Spleen (tissue), 13 donors: ENCODE data around the gene OR13F1. TPM values are rescaled to one million over a fixed set of nuclear protein-coding genes. Genes with fewer than 3 reads are reported as not detected.

Source experiments
- DNase-seq: peaks from one replicate; pipeline ENCODE4 v3.0.0-alpha.2; 2020
- H3K27ac ChIP-seq, 8 donors: fragments of 200-600 bp; sonication (generic) in 7 of 8; 1 replicate in 4 of 8; 2 replicates in 4 of 8; pipeline versions ENCODE4 v1.5.0 to v1.8.0; 2016 to 2021; ENCODE audit warnings: inconsistent platforms in 4 of 8, mild to moderate bottlenecking in 4 of 8, moderate library complexity in 1 of 8
- H3K27me3 ChIP-seq, 7 donors: fragments of 200-600 bp; sonication (generic) in 6 of 7; replicated peaks in 1 of 7; 1 replicate in 4 of 7; 2 replicates in 3 of 7; pipeline versions ENCODE4 v1.5.0 to v1.8.0; 2016 to 2021; ENCODE audit warnings: inconsistent platforms in 3 of 7, mild to moderate bottlenecking in 1 of 7
- H3K36me3 ChIP-seq, 6 donors: fragments of 200-600 bp; sonication (generic) in 5 of 6; 1 replicate in 4 of 6; 2 replicates in 2 of 6; pipeline versions ENCODE4 v1.5.0 to v1.8.0; 2016 to 2021; ENCODE audit warnings: inconsistent platforms in 2 of 6
- H3K4me1 ChIP-seq, 6 donors: fragments of 200-600 bp; sonication (generic) in 5 of 6; 1 replicate in 3 of 6; 2 replicates in 3 of 6; pipeline versions ENCODE4 v1.5.0 to v1.8.0; 2016 to 2021; ENCODE audit warnings: inconsistent platforms in 3 of 6
- H3K4me3 ChIP-seq, 8 donors: fragments of 200-600 bp; sonication (generic) in 7 of 8; 1 replicate in 4 of 8; 2 replicates in 4 of 8; pipeline versions ENCODE4 v1.5.0 to v1.8.0; 2016 to 2021; ENCODE audit warnings: inconsistent platforms in 4 of 8, mild to moderate bottlenecking in 4 of 8, moderate library complexity in 2 of 8
- H3K9me3 ChIP-seq, 8 donors: fragments of 200-600 bp; sonication (generic) in 7 of 8; 1 replicate in 4 of 8; 2 replicates in 4 of 8; pipeline versions ENCODE4 v1.5.0 to v1.8.0; 2016 to 2021; ENCODE audit warnings: inconsistent platforms in 4 of 8
- CTCF ChIP-seq, 11 experiments: fragments of 200-600 bp in 7 of 11; fragments of 450-650 bp in 4 of 11; sonication (generic) in 4 of 11; IDR thresholded peaks in 8 of 11; conservative IDR thresholded peaks in 3 of 11; 1 replicate in 7 of 11; 2 replicates in 4 of 11; pipeline versions ENCODE4 v1.4.0 to v1.8.0; 2016 to 2021; ENCODE audit warnings: antibody characterized with exemption in 11 of 11, inconsistent platforms in 4 of 11, mild to moderate bottlenecking in 1 of 11
- POLR2A ChIP-seq, 3 donors: fragments of 450-650 bp; IDR thresholded peaks; one replicate each; pipeline ENCODE4 v1.5.1; 2017; ENCODE audit warnings: antibody characterized with exemption in 3 of 3, mild to moderate bottlenecking in 1 of 3
- POLR2AphosphoS5 ChIP-seq, 3 donors: sonication (generic); formaldehyde crosslinking; IDR thresholded peaks; one replicate each; pipeline ENCODE4 v1.5.1; 2017; ENCODE audit warnings: antibody characterized with exemption in 3 of 3
- WGBS, 5 donors: extraction: QIAGEN DNeasy Blood & Tissue Kit in 3 of 5; methylation state at CpG; one replicate each; pipeline versions ENCODE4 v1.1.5 to v1.1.7; 2013 to 2018; 5-methylcytosine and 5-hydroxymethylcytosine counted together
- intact Hi-C: fragments of 100-400 bp; cut with DNase I; formaldehyde crosslinking; loops from one replicate; pipeline ENCODE4 v1.15.0; 2023; ENCODE audit warnings: low total_unique reads
- long read RNA-seq, 2 donors: transcript quantifications; one replicate each; lab custom pipeline, GENCODE V29; 2026
- polyA plus RNA-seq, 3 donors: library from polyadenylated mRNA; stranded (reverse); fragments of 200-250 nt; gene quantifications; one replicate each; pipeline ENCODE4 v1.2.1, GENCODE V29; 2013
- total RNA-seq, 7 donors: library from RNA; depleted of rRNA in 3 of 7; stranded (reverse); fragments of >200 nt in 3 of 7; fragmentation: NEBNext Ultra II Directional in 4 of 7; extraction: Animal tissue kit (Norgen Biotek cat#: 25700) in 4 of 7; gene quantifications; one replicate each; pipeline versions ENCODE4 v1.1.0 to v1.2.1, GENCODE V29; 2016 to 2021
- donor health status: healthy with polysubstance abuse.
- donor health status: DM: no; HTN: no; CAD: no; lungs with moderate emphysema.
- donor health status: DM: no; HTN: no; CAD: no.
- donor health status: Bipolar disorder and iron deficiency.
- donor health status: healthy.
- donor health status: DM: no; HTN: no; CAD: no.
- donor health status: DM: yes; HTN: yes; CAD: no.

OR13F1 gene
- total RNA-seq: not detected
- not detected for polyA plus RNA-seq
- long read RNA-seq, donor 1: 0 reads
- long read RNA-seq, donor 2: 0 reads

- no peaks in the 10 kb centered on the region for H3K36me3 ChIP-seq
- intact Hi-C loops: no loop called here
- DNase-seq: no peak
- H3K27me3 ChIP-seq: no peaks in the 10 kb centered on the region
- H3K4me3 ChIP-seq: no peak within 1 kb of the TSS
- TF ChIP-seq CTCF (IDR thresholded peaks at IDR 0.05 in 8 of 11, conservative IDR thresholded peaks at IDR 0.05 in 3 of 11): no peak
- no peak for TF ChIP-seq POLR2AphosphoS5 (IDR thresholded peaks at IDR 0.05)
- no peak for TF ChIP-seq POLR2A (IDR thresholded peaks at IDR 0.05)
- H3K9me3 ChIP-seq: no peaks in the 10 kb centered on the region
- no peaks in the 10 kb centered on the region for H3K4me1 ChIP-seq
- WGBS, 5 donors: 85 to 94% (median 90%) methylated on average over 5 of the region's 5 CpGs
- no peak within 1 kb of the TSS for H3K27ac ChIP-seq
Observed at GRCh38 chr9:104503963-104504362, at the start of gene OR13F1. Gene OR13F1 (plus strand): TSS chr9:104504263. CDS start chr9:104504263, 0 bp downstream.

- H3K9me3 ChIP-seq: no peaks in the 10 kb centered on the region
- H3K27me3 ChIP-seq: no peaks in the 10 kb centered on the region
- WGBS, 5 donors: 25 to 42% (median 32%) methylated on average over 1 of the region's 1 CpG
- no peak overlapping the region for H3K27ac ChIP-seq
- H3K4me1 ChIP-seq: no peaks in the 10 kb centered on the region
- DNase-seq: no peak
- no peak overlapping the region for H3K4me3 ChIP-seq
- intact Hi-C loops: no loop called here
- no peaks in the 10 kb centered on the region for H3K36me3 ChIP-seq
- no peak for TF ChIP-seq POLR2A (IDR thresholded peaks at IDR 0.05)
- TF ChIP-seq CTCF (IDR thresholded peaks at IDR 0.05 in 8 of 11, conservative IDR thresholded peaks at IDR 0.05 in 3 of 11): no peak
- TF ChIP-seq POLR2AphosphoS5 (IDR thresholded peaks at IDR 0.05): no peak
Observed at GRCh38 chr9:104456831-104457230, 47.2 kb upstream of the OR13F1 start.

- no peak for DNase-seq
- peaks cover 0 to 35% (median 8%) of the 10 kb centered on the region in 8 donors for H3K9me3 ChIP-seq
- intact Hi-C loops: no loop called here
- H3K4me3 ChIP-seq: no peak overlapping the region
- no peaks in the 10 kb centered on the region for H3K27me3 ChIP-seq
- TF ChIP-seq POLR2AphosphoS5 (IDR thresholded peaks at IDR 0.05) (no peak), CTCF (IDR thresholded peaks at IDR 0.05 in 8 of 11, conservative IDR thresholded peaks at IDR 0.05 in 3 of 11) (no peak), POLR2A (IDR thresholded peaks at IDR 0.05) (no peak)
- no peak overlapping the region for H3K27ac ChIP-seq
- H3K36me3 ChIP-seq: no peaks in the 10 kb centered on the region
- H3K4me1 ChIP-seq: no peaks in the 10 kb centered on the region
Observed at GRCh38 chr9:104463864-104464263, 40.2 kb upstream of the OR13F1 start.

- intact Hi-C loops: no loop called here
- H3K4me3 ChIP-seq: no peak overlapping the region
- H3K27me3 ChIP-seq: no peaks in the 10 kb centered on the region
- no peak overlapping the region for H3K27ac ChIP-seq
- TF ChIP-seq POLR2AphosphoS5 (IDR thresholded peaks at IDR 0.05) (no peak), POLR2A (IDR thresholded peaks at IDR 0.05) (no peak), CTCF (IDR thresholded peaks at IDR 0.05 in 8 of 11, conservative IDR thresholded peaks at IDR 0.05 in 3 of 11) (no peak)
- no peak for DNase-seq
- no peaks in the 10 kb centered on the region for H3K4me1 ChIP-seq
- H3K9me3 ChIP-seq: peaks cover 0 to 39% (median 8%) of the 10 kb centered on the region in 8 donors
- H3K36me3 ChIP-seq: no peaks in the 10 kb centered on the region
Observed at GRCh38 chr9:104468261-104468660, 35.8 kb upstream of the OR13F1 start.
